ENCODE results near the gene HSPA6. TPM values are rescaled to one million over a fixed set of nuclear protein-coding genes. Genes with fewer than 3 reads are reported as not detected.
"Not testable (repeated sequence)": the region's sequence is repeated elsewhere in the genome, so short reads cannot be mapped to it uniquely, and the experiment has no call there.

Gene HSPA6
- polyA plus RNA-seq, 3 donors = 0.27 to 0.70 (median 0.57) TPM

DNA sequence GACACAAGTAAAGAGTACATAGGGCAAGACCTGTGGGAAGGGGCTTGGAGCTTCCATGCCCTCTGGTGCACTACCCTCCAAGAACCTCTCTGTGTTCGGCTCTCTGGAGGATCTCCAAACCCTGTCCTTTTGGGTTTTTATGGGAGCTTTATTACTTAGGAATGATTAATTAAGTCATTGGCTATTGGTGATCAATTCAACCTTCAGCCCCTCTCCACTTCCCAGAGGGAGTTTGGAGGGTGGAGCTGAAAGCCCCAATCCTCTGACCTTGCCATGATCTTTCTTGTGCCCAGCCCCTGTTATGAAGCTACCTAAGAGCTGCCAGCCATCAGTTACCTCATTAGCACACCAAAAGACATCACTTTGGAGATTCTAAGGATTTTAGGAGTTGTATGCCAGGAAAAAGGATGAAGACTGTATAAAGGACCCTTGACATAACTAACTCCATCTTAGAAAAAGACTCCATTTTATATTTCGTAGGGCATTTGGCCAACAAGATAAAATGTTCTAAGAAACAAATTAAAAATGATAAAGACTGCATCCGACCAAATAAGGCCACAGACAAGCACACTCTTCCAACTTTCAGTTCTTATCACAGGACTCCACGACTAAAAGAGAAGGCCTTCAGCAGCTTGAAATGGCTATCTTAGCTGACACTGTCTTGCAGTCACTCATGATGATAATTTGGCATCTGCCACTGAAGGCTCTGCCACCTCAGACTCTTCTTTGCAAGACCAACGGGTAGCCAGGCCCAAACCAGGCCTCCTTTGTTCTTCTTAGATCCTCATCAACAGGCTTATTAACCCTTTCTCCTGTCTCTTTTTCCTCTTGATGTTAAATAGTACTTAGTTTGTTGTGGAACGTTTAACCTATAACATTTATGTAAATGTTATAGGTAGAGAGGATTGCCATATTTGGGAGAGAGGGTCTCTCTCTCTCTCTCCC, 33.4 kb downstream of the HSPA6 start:
- DNase-seq = not testable (repeated sequence)

DNA sequence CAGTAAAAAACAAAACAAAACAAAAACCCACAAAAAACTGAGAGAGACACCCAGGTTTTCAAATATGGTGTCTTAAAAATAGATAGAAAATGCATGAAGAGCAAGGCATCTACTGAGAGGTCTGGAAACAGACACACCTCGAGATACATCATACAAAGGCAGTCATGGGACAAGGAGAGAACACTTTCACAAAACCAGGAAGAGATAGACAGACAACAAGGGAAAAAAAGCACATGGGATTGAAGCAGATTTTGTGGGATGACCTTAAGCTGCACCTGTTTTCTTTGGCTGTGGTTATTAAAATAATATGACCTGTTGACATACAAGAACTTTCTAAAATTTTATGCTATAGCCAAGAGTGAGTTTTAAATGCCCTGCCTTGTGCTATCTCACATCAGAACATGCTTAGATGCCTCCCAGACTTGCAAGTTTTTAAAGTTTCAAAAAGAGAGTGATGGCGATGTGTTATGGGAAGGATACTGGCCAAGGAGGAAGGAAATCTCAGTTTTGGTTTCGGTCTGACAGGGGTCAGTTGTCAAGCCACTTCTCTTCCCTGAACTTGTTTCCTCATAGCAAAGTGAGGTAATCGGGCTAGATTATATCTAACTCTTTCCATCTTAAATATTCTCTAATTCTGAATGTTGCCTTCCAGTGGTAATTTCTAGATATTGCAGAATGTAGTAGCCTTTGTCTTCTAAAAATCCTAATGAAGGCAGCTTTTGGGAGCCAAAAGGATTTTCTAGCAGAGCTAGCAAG, 36.8 kb downstream of the HSPA6 start:
- DNase-seq = peak; percentile 21

DNA sequence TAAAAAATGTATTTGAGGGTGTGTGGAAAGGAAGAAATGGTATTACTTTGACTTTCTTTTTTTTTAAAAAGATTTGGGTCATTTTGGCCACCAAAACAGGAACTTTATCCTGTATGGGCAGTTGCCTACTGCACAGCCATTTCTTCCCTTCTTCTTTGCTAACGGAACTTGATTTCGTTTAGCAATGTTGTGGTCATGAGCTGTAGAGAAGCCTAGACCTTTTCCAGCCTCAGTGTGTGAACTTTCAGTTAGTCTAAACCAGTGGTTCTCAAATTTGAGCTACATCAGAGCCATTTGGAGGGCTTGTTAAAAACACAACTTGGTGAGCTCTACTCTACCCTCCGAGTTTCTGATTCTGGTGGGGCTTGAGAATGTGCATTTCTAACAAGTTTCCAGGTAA, 38.1 kb downstream of the HSPA6 start:
- DNase-seq = not testable (repeated sequence)

DNA sequence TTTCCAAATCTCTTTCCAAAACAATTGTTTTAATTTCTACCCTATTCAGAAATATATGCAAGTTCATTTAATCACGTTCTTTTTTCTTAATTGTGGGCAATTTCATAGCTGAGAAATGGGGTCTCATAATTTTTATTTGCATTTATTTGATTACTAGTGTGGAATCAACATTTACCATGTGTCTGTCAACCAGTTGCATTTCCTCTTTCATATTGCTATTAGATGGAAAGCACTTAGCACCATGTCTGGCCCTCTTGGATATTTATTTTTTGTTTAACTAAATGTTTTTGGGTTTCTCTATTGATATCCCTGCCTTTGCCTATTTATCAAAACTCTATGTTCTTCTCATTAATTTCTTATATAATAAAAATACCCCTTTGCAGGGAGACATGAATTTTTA, 39.2 kb downstream of the HSPA6 start:
- not testable (repeated sequence) for DNase-seq

DNA sequence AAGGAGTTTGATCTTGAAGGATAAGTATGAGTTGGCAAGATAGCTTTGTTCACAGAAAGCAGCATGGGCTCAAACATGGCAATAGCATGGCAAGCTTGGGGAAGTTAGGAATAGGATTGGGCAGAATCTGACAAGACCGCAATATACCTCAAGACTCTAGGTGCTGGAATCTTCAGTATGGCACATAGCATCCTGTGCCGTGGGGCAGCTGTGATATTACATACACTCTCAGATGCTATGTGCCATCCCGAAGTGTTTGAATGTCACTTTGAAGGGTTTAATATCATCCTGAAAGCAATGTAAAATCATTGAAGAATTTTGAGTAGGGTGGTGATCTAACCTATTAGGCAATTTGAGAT, 42.2 kb downstream of the HSPA6 start:
- not testable (repeated sequence) for DNase-seq

DNA sequence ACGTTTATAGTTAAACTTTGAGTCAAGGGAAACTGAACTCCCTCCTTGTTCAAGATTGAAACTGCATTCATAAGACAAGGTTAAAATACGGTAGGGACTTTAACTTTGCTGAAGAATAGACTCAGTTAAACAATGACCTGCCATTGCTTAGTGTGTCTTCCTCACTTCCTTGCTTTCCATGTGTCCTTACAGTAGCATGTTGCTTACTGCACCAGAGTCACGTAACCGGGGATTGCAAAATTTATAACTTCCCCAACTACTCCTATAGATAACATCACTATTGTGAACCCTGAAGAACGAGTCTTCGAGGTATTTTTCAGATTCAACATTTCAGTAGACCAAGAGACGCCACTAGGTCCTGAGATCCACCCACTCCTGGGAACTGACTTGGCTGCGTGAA, 47.4 kb downstream of the HSPA6 start:
- DNase-seq = not testable (repeated sequence)

Other genes starting within 250 kb of the HSPA6 start
- gene MPZ, start 214.6 kb upstream of the HSPA6 start, polyA plus RNA-seq (ENCODE audit: insufficient read length in 3 of 3) = 1 to 10 TPM; 3.6 to 6.7 (median 4.2) TPM
- 100 to 1,000 TPM; 264 to 274 (median 266) TPM for gene SDHC, start 210.2 kb upstream of the HSPA6 start, polyA plus RNA-seq (ENCODE audit: insufficient read length in 3 of 3)
- gene CFAP126, start 156.7 kb upstream of the HSPA6 start, polyA plus RNA-seq (ENCODE audit: insufficient read length in 3 of 3) = 10 to 100 TPM; 12.7 to 18.8 (median 13.2) TPM
- 1 to 10 TPM; 4.3 to 4.9 (median 4.7) TPM for gene FCGR2A, start 19.1 kb upstream of the HSPA6 start, polyA plus RNA-seq (ENCODE audit: insufficient read length in 3 of 3)
- 1 to 10 TPM; 1.7 to 1.8 (median 1.8) TPM for gene FCGR3A, start 25.3 kb downstream of the HSPA6 start, polyA plus RNA-seq (ENCODE audit: insufficient read length in 3 of 3)
- under 1 TPM in 2 of 3 donors, not detected in 1; 0.25 to 0.38 TPM for gene FCGR3B, start 106.6 kb downstream of the HSPA6 start, polyA plus RNA-seq (ENCODE audit: insufficient read length in 3 of 3)
- under 1 TPM; 0.47 to 0.84 (median 0.47) TPM for gene FCGR2B, start 138.6 kb downstream of the HSPA6 start, polyA plus RNA-seq (ENCODE audit: insufficient read length in 3 of 3)
- gene FCRLA, start 182.7 kb downstream of the HSPA6 start, polyA plus RNA-seq (ENCODE audit: insufficient read length in 3 of 3) = under 1 TPM in 1 of 3 donors, not detected in 2; 0.24 TPM
- gene FCRLB, start 197.0 kb downstream of the HSPA6 start, polyA plus RNA-seq (ENCODE audit: insufficient read length in 3 of 3) = 1 to 10 TPM; 5.4 to 6.1 (median 5.9) TPM
- gene DUSP12, start 225.2 kb downstream of the HSPA6 start, polyA plus RNA-seq (ENCODE audit: insufficient read length in 3 of 3) = 10 to 100 TPM; 36.6 to 52.7 (median 46.2) TPM
- 10 to 100 TPM; 26.6 to 32.6 (median 27.5) TPM for gene ATF6, start 241.8 kb downstream of the HSPA6 start, polyA plus RNA-seq (ENCODE audit: insufficient read length in 3 of 3)